GM23248 (cell line): ENCODE results near the gene SYVN1.

Source experiments
- EZH2 ChIP-seq: fragments of 200-600 bp; sonication (generic); IDR thresholded peaks from 2 replicates; pipeline ENCODE4 v1.6.1; 2018; ENCODE audit warnings: antibody characterized with exemption, mild to moderate bottlenecking; ENCODE audit not compliant: insufficient read depth, poor library complexity, severe bottlenecking
- EZH2phosphoT487 ChIP-seq: fragments of 200-600 bp; sonication (generic); IDR thresholded peaks from 2 replicates; pipeline ENCODE4 v1.6.1; 2018; ENCODE audit warnings: antibody characterized with exemption, moderate library complexity, mild to moderate bottlenecking, low read depth; ENCODE audit not compliant: insufficient read depth

GRCh38 chr11:65113839-65114238 lies 20.5 kb downstream of the SYVN1 start:
- TF ChIP-seq EZH2phosphoT487 (no peak), EZH2 (no peak)
